Right renal cortex interstitium (tissue), 3 donors: ENCODE data around the gene CPB1. TPM values are rescaled to one million over a fixed set of nuclear protein-coding genes. Genes with fewer than 3 reads are reported as not detected.

ENCODE experiments used
- DNase-seq, 3 donors: peaks; one replicate each; pipeline ENCODE4 v3.0.0-alpha.2; 2013; ENCODE audit warnings: low read depth in 3 of 3, low spot score in 2 of 3
- polyA plus RNA-seq, 3 donors: library from polyadenylated mRNA; unstranded; fragments of 120-200 nt; gene quantifications; one replicate each; pipeline ENCODE4 v1.2.1, GENCODE V29; 2013; ENCODE audit not compliant: insufficient read length in 3 of 3

Gene CPB1
- polyA plus RNA-seq, 3 donors = 0.58 to 0.96 (median 0.85) TPM

DNA sequence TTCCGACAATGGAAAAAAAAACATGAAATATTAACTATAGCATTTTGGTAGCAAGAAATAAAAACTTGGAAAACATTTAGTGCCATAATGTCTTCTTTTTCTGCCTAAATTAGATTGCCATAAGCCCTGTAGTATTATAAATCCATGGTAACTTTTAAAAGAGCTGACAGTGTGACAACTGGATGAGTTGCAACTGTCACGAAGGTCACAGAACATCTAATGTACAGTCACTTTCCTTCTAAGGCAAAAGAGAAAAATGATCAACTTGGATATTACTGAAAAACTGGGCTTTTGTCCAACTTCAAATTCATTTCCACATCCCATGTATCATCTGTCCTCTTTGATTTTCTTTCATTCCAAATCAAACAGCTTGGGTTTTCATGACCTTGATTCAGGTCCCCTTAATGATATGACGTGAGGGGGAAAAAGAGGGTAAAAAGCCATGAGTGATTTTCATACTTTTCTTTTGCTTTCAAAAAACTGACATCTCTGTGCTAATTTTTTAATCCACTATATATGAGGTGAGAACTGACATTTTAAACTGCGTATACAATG, 602 bp downstream of the CPB1 start:
- DNase-seq = no peak

DNA sequence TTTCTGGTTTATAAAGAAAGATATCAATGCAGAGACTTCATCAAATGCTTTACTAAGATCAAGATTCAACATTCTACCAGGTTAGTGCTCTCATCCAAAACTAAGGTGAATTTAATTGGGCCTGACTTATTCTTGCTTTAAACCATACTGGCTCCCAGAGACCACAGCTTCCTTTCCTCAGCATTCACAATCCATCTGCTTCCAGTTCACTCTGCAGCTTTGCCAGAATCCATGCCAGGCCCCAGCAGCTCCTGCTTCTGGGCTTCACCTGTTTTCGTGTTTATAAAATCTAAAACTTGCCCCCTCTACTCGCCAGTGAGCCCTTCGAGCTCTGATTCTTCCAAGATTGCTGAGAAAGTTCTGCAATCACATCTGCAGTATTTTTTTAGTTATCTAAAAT, 2.3 kb downstream of the CPB1 start:
- no peak for DNase-seq

- no peak for DNase-seq
Observed at GRCh38 chr3:148833223-148833622, 5.6 kb downstream of the CPB1 start.

DNA sequence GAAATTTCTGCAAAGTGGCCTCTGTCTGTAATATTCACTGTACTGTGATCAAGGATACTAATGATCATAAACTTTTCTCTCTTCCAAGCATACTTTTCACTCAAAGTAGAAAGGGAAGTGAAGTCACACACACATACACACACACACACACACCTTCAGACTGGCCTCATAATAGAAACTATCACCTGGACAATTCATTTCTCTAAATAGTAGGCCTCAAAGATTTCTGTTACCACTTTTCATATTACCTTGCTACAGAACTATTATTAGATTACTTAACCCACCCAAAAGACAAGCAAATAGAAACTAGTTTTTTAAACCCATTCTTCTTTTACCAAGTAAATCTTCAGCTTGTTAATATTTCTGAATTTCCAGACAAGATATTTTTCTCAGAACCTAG, 12.2 kb downstream of the CPB1 start:
- no peak for DNase-seq

- no peak for DNase-seq
Observed at GRCh38 chr3:148840451-148840850, 12.8 kb downstream of the CPB1 start.

DNA sequence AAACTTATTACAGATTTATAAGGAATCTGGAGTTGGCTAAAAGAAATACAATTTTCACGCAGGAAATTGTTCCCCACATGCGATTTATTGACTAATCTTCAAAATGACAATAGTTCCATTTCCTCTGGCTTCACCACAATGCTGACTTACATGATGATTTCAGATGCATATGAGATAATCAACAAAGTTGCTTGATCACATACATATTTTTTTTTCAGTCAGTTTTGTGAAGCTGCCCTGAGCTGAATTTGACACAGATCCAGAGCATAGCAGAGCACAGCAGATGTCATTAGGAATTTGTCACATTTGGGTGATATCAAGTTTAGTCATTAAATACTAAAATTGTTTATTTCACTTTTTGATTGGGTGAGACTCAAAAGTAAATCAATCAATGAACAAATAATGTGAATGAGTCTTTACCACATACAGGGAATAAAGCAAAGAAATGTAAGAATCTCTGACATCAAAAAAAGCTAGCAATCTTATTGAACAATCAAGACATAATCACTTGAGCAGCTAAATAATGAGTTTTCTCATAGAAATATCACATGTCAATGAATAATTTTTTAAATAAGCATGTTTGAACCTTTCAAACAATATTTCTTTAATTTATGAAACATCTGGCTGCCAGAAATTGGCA, 18.3 kb downstream of the CPB1 start:
- DNase-seq = no peak

GRCh38 chr3:148847351-148847750, 19.7 kb downstream of the CPB1 start:
- no peak for DNase-seq

DNA sequence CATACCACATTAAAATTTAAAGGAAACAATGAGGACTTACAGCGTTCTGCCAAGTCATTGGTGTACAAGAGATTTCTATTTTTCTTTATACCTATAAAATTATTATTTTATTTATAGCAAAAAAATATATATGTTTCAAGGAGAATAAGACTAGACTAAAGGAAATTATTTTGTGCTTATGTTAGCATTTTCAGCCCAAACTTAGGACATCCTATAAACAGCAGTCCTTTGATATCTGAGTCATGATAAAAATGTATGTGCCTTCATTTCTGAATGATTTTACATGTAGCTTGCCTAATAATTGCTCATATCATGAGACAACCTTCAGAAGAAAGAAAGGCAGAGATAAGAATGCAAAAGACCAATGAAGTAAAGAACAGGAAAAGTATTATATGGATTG, 20.8 kb downstream of the CPB1 start:
- DNase-seq = no peak

DNA sequence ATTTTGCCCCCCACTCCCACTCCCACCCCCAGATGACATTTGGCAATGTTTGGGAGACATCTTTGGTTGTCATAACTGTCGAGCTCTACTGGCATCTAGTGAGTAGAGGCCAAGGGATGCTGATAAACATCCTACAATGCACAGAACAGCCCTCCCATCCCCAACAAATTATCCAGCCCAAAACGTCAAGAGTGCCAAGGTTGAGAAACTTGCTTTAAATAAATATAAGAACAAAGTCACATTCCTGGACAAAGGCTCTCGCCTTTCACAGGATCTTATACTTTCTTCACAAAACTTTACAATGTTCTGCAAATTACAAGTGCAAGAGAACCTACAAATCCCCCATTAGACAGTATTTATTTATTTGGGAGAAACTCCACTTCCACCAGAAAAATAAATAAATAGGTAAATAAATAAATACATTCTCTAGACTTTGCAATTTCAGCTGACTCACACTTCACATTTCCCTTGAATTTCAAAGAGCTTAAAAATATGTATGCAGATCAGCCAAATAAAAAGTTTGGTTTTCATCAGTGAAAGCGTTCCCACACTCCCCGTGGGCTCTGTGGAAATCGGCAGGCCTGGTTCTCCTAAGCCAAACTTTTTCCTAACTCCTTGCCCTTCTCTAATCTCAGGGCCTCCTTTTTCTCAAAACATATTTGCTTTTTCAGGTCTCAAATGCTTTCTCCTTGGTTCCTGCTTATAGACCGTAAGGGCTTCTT, 24.8 kb downstream of the CPB1 start:
- DNase-seq = no peak

DNA sequence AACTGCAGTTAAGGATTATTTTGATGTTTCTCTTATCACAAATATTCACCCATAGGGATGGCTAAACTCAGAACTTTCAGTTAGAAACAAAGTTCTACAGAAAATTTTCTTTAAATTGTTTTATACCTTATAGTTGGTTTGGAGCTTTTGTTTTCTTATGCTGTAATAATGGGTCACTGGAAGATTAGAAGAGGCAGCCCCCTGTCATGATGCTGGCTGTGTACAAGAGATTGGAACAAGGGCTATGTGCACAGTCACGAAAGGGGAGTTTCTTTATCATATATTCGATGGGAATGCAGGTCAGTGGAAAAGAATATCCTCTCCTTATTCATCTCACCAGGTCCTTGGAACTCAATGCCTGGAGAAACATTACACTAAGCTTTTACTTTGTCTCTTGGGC, 25.5 kb downstream of the CPB1 start:
- no peak for DNase-seq

DNA sequence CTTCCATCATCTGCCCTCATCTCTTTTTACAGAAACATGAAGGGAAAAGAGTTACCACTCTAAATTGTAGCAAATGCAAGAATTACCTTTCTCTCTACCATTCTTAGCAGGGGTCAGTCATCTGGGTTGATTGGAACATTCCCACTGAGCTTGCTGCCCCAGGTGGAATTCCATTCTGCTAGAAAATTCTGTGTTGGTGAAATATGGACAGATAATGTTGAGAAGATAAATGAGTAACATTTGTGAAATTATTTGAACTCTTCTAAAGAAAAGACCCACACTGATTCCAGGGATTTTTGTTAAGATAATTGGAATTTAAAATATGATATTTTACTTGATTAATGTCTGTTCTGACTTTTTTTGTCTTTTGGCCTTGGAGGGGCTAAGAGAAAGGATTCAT, 26.4 kb downstream of the CPB1 start:
- no peak for DNase-seq

GRCh38 chr3:148856384-148856783, 28.8 kb downstream of the CPB1 start:
- no peak for DNase-seq

GRCh38 chr3:148857316-148857715, 29.7 kb downstream of the CPB1 start:
- DNase-seq = no peak

DNA sequence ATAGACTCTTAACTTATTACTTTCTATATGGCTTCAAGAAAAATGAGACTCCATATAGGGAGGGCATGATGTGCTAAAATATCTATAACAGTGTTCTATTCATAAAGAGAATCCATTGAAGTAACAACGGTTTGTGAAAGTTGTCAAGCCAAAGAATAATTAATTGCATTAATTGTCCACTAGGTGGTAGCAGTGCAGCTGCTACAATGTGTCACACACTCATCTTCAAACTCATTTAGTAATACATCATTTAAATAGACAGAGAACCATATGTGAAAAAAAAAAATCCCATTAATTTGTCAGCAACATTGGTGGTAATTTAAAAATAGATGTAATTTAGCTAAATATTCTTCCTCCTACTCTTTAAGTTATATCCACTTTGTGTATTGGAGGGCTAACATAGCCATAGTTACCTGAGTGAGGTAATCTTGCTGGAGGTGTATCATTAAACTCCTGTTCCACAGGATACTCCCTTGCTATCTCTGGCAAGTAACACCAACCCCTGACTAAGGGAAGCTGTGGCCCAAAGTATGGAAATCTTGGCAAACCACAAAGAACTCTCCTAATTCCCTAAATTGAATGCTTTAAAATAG, 33.8 kb downstream of the CPB1 start:
- DNase-seq = no peak

DNA sequence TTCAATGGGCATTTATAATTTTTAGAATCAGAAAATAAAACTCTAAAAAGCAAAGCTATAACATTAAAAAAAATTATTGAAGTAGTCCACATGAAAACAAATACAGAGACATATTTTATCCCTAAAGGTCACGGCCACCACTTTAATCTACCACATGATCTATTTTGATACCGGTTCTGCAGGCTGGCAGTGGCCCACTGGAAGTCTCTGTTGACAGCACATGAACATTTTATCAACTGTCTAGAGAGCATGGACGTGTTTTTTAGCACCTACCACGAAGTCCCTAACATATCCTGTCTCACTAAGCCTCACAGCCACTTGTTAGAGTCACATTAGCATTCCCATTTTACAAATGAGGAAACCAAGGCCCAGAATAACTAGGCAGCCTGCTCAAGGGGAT, 35.7 kb downstream of the CPB1 start:
- no peak for DNase-seq

GRCh38 chr3:148863814-148864213, 36.2 kb downstream of the CPB1 start:
- DNase-seq = no peak

GRCh38 chr3:148865049-148865448, 37.4 kb downstream of the CPB1 start, which contains the start of gene CPA3:
Gene CPA3 (plus strand): TSS chr3:148865296. CDS start chr3:148865308, 12 bp downstream.
- no peak for DNase-seq

- no peak for DNase-seq
Observed at GRCh38 chr3:148866261-148866660, 38.6 kb downstream of the CPB1 start.

DNA sequence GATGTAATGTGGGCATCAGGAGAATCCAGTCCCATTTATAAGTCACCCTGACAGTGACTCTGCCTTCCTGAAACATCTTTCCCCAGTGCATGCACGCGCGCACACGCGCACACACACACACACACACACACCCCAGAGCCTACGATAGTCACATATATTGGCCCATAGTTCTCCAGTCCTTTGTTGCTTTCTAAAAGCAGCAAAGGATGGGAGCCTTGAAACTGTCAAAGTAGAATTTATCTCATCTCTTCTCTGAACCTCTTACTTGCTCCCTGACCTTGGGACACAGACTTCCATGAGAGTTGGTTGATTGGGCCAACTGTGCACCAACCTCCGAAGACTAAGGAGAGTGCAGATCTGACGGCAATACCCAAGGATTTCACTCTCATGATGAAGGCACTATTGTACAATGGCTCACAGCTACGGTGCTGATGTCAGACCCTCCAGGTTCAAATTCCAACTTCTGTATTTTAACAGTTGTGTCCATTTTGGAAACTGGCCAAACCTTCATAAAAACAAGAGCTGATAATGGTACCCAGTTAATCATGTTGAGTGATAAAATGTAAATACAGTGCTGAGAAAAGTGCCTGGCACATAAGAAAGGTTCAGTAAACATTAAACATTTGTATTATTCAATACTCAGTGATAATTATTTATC, 45.8 kb downstream of the CPB1 start:
- no peak for DNase-seq

DNA sequence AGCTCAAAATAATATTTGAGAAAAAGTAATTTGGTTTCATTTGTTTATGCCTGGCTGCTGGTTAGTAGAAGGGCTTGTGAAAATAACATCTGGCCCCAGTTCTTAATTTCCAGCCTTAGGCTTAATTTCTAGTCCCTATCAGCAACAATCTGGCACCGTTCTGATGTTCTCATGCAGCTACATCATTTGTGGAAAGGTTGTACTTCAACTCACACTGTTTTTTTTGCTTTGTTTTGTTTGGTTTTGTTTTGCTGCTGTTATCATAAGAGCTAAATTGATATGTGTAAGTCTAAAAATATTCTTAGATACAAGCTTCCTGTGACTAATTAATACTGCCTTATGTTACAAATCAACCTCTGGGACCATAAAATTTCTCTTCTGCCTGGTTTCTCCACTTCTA, 46.4 kb downstream of the CPB1 start:
- no peak for DNase-seq

- no peak for DNase-seq
Observed at GRCh38 chr3:148878095-148878494, 50.5 kb downstream of the CPB1 start.
